Sciatic nerve (tissue), 2 donors: ENCODE measurements around the gene CYB5R3. TPM values are rescaled to one million over a fixed set of nuclear protein-coding genes. Genes with fewer than 3 reads are reported as not detected.

Experiments
- ATAC-seq: fragments of 200-7000 bp; cut with Tn5 transposase; one replicate; pipeline ENCODE4 v1.9.1; 2020; ENCODE audit warnings: mild to moderate bottlenecking, moderate library complexity
- DNase-seq: peaks from one replicate; pipeline ENCODE4 v3.0.0-alpha.2; 2020; ENCODE audit warnings: low spot score
- intact Hi-C: fragments of 100-400 bp; cut with DNase I; formaldehyde crosslinking; loops from one replicate; pipeline ENCODE4 v1.14.2; 2022
- total RNA-seq: library from RNA; stranded (reverse); fragmentation: NEBNext Ultra II Directional; extraction: Animal tissue kit (Norgen Biotek cat#: 25700); gene quantifications from one replicate; pipeline ENCODE4 v1.2.1, GENCODE V29; 2021
- donor health status: DM: no; HTN: no; CAD: no.
- donor health status: DM: no; HTN: no; CAD: no.

Gene CYB5R3
- total RNA-seq = 241 TPM

DNA sequence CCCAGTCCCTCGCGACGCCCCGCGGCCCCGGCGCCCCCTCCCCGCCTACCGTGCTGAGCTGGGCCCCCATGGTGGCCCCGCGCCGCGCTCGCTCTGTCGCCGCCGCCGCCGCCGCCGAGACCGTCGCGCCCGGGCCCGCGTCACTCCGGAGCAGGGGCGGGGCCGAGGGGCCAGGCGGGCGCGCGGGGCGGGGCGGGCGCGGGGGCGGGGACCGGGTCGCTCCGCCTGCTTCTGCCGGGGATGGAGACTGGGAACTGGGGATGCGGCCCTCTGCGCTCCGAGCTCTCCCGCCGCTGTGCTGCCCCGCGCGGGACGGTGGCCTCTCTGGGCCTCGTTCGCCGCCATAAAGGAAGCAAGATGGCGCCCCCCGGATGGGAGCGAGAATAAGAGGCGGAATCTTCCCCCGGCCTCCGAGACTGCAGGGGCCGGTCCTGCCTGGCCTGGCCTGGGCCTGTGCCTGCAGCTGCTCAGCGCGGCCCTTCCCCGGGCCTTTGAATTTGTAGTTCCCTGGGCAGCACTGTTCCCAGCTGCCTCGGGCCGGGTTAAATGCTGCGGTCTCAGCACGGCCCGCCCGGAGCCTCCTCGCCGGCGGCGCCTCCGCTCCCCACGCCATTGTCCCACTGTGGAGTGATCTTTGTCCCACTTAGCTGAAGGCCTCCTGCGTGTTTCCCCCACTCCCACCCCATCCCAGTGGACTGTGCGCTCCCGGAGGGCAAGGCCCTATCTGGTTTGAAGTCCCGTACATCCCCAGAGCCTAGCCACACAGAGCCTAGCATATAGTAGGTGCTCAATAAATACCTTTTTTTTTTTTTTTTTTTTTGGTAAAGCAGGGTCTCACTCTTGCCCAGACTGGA is at the start of gene CYB5R3:
Gene CYB5R3 (minus strand): TSS at position 147 of the 854 bp plus-strand sequence. CDS start 77 bp downstream, at position 70.
- ATAC-seq (peak; percentile 75), DNase-seq (peak; percentile 87)
- intact Hi-C loops = no loop called here

DNA sequence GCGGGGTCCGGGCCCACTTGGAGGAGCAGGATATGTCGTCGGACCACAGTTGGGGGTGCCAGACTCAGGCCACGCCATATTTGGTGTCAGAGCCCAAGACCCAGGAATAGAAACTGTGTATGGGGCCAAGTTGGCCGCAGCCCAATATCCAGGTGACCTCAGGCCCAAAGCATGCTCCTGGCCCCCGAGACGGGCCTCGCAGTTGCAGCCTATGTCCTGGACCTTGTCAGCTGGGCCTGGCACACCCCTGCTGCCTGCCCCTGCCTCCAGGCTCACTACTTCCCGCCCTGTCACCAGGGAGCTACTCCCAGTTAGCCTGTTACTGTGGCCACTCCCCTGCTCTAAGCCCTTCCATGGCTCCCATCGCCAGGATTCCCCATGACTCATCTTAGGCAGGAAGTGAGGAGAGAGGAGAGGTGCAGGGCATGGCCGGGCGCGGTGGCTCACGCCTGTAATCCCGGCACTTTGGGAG is 48.4 kb upstream of the CYB5R3 start:
- intact Hi-C loops = no loop called here
- ATAC-seq = peak; percentile 59
- no peak for DNase-seq

DNA sequence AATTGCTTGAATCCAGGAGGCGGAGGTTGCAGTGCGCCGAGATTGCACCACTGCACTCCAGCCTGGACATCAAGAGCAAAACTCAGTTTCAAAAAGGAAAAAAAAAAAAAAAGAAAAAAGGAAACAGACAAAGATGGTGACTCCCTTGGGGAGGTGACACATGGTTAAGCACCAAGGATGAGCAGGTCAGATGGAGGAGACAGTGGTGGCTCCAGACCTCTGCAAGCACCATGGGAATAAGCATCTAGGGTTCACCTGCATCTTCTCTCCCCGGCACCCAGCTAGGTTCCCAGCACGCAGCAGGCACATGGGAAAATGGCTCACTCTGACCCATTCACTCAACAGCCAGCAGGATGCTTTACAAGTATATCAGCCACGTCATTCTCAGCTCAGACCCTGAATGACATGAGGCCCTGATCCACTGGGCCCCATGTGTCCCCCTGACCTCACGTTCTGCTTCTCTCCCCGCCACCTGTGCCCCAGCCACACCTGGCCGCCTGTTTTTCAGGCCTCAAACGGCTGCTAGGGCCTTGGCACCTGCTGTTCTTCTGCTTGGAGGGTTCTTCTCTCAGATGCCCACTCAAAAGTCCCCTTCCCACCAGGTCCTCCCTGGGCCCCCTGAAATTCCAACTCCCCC is 47.3 kb upstream of the CYB5R3 start:
- intact Hi-C loops = no loop called here
- no peak for ATAC-seq
- no peak for DNase-seq

DNA sequence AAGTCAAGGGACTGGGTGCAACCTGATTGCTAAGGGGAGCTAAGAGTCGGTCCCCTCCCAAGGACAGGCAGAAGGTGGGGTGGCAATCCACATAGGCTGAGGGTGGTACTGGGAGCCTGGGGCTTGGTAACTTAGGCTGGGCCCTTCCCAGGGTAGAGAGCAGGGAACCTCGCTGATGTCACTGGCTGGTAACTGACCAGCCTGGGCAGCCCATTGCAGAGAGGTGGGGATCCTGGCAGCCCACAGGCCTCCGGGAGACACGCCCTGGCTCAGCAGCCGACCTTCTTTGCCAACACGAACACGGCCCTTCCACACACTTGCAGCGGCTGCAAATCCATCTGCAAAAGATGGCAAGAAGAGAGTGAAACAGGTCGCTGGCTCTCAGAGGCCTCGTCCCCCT is 46.1 kb upstream of the CYB5R3 start:
- DNase-seq (no peak), ATAC-seq (peak; percentile 6)
- intact Hi-C loops = no loop called here

DNA sequence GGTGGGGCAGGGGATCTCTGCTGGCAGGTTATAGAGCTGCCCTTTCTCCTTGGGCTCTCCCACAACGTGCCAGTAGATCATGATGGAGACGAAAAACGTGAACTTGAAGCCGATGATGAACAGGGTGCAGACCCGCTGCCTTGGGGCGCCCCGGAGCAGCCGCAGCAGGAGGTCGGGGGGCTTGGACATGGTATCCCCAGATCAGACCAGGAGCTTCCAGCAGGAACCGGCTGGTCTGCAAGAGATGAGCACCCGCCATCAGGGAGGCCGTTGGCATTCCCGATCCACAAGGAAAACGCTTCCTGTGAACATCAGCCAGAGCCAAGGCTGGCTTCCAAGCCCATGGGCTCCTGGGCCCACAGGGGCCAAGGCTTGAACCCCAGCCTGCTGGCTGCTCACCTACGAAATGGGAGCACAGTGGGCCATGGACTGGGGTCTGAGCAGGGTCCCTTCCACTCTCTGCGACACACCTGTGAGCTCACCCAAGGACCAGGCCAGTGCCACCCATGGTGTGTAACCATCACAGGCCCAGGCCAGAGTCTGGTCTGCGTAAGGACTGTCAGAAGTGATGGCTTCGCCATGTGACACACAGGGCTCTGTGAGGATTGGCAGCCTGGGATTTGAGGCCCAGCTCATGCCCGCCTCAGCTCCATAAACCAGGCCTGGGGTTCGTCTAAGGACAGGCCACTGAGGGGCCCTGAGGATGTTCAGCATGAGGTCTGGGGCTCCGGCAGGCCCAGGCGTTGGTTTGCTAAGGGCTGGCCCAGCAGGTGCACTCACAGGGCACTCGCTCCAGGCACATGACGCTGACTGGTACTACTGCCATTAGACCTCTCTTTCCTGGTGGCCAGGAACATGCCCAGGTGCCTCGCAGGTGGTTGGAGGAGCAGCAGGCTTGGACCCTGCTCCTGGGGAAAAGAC is 44.8 kb upstream of the CYB5R3 start:
- intact Hi-C loops = no loop called here
- DNase-seq (no peak), ATAC-seq (no peak)

DNA sequence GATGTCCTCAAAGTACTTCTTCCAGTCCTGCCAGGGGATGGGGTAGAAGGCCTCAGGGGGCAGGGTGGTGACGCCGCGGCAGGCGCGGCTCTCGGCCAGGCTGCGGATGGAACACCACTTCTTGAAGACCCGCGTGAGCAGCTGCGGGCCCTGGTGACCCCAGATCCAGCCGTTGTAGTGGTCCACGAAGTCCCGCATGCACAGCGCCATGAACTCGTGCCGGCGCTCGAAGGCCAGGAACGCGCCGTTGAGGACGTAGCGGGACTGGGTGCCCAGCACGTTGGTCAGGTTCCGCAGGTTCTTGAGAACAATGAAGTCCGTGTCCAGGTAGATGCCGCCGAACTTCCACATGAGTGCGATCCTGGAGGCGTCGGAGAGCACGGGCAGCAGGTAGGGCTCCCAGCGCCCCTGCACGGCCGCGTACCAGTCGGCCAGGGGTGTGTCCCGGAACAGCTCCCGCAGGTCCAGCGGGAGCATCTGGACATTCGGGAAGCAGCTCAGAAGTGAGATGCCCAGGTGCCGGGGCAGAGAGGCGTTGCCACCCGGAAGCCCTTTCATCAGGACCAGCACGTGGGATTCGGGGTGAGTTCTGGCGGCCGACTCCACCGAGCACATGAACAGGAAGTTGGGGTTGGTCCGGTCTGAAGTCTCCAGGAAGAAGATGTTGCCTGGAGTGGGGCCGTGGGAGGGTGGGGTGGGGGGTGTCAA is 44.0 kb upstream of the CYB5R3 start:
- no peak for ATAC-seq
- no peak for DNase-seq
- intact Hi-C loops = no loop called here

DNA sequence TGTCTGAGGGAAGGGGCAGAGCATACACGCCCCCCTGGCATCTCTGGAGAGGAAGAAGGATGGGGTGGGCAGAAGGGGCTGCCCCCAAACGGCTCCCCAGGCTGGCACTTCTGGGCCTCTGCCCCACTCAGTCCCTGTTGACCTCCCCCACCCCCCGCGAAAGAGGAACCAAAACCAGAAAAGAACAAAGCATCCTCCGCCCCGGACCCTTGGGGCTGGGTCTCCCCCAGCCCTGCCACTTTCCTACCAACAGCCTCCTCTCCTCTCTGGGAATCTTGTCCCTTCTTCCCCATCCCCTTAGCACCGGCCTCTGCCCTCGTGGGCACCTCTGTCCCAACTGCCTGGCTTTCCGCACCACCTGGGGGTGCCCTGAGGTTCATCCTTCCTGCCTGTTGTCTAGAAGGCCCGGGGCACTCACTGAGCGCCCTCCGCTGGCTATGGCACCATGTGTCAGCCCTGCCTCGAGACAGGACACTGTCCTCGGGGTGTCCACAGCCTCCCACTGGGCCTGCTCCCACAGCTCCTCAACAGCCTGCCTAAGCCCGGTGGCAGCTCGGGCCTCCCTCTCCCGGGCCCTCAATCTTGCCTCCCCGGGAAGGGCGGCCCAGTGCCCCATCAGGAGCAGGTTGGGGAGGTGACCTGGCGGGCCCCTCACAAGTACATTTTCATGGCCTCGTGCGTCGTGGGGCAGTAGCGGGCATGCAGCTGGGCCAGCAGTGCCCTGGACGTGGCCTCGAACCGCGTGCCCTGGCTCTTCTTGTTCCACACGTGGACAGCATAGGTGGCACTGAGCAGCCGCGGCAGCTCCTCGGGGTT is 43.3 kb upstream of the CYB5R3 start:
- intact Hi-C loops = no loop called here
- DNase-seq = no peak
- no peak for ATAC-seq

DNA sequence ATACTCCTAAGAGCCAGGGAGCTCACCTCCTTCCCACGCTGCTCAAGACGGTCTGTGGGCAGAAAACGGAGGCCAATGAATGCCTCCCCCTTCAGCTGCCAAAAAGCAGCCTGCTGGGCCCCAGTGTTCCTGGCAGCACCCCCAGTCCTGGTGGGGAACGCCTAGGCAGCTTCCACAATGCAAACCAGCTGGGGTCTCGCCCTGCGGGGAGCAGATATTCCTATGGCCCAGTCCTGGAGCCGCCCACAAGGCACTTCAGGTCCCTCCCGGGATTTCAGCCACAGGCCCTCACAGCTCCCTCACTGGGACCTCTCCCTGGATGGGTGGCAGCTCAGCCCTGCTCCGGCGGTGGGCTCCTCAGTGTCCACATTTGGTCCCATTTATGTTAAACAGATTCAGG is 42.2 kb upstream of the CYB5R3 start:
- DNase-seq (no peak), ATAC-seq (no peak)
- intact Hi-C loops = no loop called here

DNA sequence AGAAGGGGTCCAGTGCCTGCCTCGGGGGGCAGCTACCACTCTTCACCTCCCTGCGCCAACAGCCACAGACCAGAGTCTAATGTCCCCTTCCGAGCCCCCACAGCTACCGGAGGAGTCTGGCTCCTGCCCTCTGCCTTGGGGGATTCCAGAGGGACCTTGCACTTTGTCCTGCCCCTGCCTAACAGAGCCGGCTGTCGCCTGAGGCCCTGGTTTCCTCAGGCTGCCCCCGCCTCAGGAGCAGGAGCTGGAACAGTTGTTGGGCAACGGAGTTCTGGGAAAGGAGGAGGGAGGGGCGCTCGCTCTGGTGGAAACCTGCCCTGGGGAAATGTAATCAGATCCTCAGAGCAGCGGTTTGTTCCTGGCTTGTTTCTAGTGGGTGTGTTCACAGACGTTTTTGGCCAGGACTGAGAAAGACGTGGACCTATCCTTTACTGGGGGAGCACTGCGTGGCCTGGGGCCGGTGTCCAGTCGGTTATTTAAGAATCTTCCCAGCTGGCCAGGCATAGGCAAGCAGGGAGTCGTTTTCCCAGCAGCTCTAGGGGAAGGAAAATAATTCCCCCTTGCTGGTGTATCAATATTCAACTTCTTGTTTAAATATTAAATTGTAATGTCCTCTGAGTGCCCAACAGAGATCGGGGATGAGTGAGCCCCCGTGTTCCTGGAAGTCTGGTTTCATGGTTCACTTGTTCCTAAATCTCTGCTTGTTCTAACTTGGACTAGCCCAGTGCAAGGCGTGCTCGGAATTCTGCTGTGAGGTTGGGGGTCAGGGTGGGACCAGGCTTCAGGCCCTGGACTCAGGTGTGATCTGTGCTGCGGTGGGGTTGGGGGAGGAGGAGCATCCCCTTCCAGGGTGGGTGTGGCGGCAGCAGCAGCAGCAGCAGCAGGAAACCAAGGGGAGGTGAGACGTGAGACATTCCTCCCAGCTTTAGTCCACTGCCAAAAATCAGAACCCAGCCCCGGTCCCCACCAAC is 39.3 kb upstream of the CYB5R3 start:
- intact Hi-C loops = no loop called here
- ATAC-seq (peak; percentile 92), DNase-seq (peak; percentile 91)

DNA sequence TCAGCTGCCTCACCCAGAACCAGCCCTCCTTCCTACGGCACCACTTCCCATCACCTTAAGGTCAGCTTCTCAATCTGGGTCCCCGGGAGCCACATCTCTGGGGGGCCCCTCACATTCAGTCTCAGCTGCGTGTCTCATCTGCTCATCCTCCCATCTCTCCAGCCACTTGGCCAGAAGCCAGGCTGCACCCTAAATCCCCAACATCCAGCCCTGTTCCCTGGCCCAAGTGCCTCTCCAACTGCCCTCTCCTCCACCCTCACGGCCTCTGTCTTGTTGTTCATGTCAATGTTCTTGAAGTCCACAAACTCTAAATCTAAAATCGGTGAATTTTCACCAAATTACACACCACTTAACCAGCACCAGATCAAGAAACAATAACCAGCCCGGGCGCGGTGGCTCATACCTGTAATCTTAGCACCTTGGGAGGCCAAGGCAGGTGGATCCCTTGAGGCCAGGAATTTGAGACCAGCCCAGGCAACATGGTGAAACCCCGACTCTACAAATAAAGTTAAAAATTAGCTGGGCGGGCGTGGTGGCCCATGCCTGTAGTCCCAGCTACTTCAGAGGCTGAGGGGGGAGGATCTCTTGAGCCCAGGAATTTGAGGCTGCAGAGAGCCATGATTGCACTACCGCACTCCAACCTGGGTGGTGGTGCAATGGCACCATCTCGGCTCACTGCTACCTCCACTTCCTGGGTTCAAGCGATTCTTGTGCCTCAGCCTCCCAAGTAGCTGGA is 37.7 kb upstream of the CYB5R3 start:
- intact Hi-C loops = no loop called here
- ATAC-seq (no peak), DNase-seq (no peak)

DNA sequence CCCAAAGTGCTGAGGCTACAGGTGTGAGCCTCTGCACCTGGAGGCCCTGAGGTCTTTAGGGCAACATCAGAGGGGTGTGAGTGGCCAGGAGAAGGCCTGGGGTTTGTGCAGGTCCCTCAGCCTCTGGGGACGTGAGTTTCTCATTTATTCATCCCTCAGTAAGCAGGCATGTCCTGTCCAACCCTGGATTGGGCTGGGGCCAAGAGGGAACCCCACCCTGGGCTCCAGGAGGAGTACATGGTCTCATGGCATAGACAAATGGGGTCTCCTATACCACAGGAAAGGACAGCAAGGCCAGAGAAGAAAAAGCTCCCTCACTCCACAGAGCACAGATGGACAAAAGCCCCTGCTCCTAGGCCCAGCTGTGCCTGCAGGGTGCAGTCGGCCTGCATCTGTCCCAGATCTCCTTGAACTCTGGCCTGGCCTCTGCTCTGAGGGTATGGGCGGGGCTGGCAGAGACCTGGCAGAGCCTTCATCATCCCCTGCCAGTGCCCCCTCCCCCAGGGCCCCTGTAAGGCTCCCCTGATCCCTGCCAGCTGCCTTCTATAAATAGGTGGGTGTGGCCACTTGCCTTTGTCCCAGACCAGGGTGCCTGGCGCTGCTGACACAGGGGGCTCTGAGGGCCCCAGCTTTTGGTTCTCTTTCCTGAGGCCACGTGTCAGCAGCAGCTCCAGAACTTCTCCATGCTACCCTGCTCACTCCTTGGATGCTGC is 36.9 kb upstream of the CYB5R3 start:
- DNase-seq = no peak
- intact Hi-C loops = no loop called here
- ATAC-seq = no peak

DNA sequence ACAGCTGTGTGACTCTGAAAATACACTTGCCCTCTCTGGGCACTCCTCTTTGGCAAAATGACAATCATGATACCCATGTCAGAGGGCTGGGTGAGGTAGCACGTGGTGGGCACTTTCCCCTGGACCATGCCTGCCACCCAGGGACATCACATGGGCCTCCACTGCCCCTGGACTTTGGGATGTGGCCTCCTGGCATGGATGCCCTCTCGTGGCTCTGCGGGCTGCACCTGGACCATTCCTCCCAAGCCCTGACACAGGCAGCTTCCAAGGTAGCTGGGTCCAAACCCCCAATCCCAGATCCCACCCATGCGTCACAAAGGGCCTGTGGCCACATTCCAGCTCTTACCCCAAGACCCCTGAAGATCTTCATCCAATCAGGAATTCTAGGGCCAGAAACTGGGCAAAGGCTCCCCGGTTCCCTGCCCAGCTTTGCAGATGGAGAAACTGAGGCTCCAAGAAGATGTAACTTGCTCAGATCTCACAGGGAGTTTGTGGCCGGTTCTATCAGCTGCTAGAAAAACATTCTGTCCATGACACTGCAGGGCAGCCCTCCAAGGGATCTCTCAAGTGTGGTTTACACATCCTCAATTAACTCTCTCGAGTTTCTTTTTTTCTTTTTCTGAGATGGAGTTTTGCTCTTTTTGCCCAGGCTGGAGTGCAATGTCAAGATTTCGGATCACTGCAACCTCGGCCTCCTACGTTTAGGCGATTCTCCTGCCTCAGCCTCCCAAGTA is 35.4 kb upstream of the CYB5R3 start:
- no peak for ATAC-seq
- no peak for DNase-seq
- intact Hi-C loops = no loop called here

DNA sequence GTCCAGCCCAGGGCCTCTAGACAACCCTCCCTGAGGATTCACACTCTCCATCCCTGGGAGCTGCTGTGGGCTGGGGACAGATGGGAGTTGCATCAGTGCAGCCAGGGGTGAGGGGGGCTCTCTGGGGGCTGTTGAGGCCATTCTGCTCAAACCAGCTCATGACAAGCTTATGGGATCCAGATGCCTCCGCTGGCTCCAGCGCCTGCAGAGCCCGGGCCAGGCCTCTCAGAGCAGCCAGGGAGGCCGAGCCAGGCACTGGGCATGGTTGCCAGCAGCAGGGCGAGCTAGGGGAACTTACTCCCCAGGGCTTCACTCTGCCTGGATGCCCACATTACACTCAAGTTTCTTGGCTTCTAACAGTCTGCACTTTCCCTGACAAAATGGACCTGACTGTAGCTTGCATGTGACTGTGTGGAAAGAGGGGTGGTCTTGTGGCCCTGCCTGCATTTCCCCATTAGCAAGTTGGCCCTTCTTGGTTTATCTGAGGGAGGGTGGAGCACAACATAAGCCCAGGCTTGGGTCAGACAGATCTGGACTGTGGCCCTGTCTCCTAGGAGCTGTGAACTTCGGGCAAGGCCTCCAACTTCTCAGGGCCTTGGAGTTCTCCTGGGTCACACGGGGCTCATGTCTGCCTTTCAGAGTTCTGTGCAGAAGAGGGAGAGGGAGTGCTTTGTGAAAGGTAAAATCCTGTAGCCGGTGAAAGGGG is 34.5 kb upstream of the CYB5R3 start:
- intact Hi-C loops = no loop called here
- DNase-seq (peak; percentile 72), ATAC-seq (peak; percentile 34)

DNA sequence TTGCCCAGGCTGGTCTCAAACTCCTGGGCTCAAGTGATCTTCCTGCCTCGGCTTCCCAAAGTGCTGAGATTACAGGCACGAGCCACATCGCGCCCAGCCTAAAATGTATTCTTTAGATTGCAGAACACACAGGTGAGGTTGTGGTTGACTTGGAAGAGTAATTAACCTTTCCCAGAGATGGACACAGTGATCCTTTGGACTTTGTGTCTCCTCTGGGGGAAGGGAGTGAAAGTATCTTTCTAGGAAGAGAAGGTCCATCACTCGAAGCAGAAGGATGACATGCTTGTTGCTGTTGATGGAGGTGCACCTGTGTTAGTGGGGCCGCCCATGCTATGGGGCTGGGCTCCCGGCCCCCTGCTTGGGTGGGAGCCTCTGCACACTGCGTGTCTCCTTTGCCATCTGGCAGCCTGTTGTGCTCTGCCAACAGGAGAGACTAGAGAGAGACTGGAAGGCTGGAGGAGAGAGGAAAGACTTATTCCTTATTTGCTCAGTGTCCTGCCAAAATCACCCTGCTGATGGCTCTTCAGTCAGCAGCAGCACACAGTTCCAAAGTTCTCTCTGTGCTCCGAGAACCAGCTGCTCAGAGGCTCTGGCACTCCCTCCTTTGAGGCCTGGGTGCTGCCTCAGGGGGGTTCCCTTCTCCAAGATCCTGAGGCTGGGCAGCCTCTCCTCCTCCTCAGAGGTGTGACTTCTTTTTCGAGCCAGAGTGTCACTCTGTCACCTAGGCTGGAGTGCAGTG is 33.1 kb upstream of the CYB5R3 start:
- intact Hi-C loops = no loop called here
- no peak for ATAC-seq
- DNase-seq = no peak
